LNCaP clone FGC (cell line): ENCODE measurements around the gene ELF3.
A peak's percentile ranks its signal among the peaks of the same experiment; 100 is the strongest.
"Not testable (repeated sequence)": the region's sequence is repeated elsewhere in the genome, so short reads cannot be mapped to it uniquely, and the experiment has no call there.

Experiments used
- DNase-seq: peaks from one replicate; pipeline ENCODE4 v3.0.0-alpha.2; 2011; ENCODE audit warnings: low read depth
- H3K4me3 ChIP-seq: 2 replicates; pipeline ENCODE4 v1.5.1; 2011; ENCODE audit warnings: mild to moderate bottlenecking, low read depth, low read length, control low read depth
- TF ChIP-seq, protein P1 (sequence below): IDR thresholded peaks from 2 replicates; pipeline ENCODE4 v1.5.1; 2012; ENCODE audit warnings: mild to moderate bottlenecking; ENCODE audit not compliant: control insufficient read depth, insufficient read depth; ENCODE audit errors: extremely low read depth

The ELF3 gene

DNA sequence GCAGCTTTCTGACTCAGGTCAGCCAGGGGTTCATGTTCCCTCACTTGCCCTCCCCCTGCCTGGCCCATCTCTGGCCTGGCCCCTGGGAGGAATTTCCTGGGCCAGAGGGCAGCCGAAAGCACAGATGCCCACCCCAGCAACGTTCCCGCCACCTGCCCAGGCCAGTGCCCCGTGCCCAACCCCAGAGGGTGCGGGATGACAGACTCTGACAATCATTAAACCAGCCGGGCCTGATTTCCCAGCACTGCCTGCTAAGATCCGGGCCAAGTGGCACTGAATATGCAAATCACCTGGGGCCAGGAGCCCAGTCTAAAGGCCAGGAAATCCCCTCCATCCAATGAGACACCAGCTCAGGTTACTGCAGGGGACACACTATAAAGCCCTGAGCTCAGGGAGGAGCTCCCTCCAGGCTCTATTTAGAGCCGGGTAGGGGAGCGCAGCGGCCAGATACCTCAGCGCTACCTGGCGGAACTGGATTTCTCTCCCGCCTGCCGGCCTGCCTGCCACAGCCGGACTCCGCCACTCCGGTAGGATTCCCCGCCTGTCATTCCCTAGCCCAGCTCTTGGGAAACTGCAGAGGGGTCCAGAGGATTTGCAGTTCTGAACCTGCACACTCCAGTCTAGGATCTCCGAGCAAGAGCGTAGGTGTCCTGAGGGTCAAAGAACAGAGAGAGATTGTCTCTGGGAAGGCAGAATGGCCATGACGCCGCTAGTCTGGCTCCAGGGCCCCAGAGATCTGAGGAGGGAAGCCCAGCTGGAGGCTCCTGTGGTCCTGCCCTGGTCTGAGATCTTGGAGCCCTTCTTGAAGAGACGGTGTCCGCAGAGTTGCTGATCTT, at the start of gene ELF3:
Gene ELF3, plus strand, starts transcription at position 408 of the 836 bp plus-strand sequence. CDS start 550 bp downstream, outside the sequence.
- H3K4me3 ChIP-seq, result peak within 1 kb of the TSS; percentile 97
- DNase-seq, result peak; percentile 100
- TF ChIP-seq, protein P1, sequence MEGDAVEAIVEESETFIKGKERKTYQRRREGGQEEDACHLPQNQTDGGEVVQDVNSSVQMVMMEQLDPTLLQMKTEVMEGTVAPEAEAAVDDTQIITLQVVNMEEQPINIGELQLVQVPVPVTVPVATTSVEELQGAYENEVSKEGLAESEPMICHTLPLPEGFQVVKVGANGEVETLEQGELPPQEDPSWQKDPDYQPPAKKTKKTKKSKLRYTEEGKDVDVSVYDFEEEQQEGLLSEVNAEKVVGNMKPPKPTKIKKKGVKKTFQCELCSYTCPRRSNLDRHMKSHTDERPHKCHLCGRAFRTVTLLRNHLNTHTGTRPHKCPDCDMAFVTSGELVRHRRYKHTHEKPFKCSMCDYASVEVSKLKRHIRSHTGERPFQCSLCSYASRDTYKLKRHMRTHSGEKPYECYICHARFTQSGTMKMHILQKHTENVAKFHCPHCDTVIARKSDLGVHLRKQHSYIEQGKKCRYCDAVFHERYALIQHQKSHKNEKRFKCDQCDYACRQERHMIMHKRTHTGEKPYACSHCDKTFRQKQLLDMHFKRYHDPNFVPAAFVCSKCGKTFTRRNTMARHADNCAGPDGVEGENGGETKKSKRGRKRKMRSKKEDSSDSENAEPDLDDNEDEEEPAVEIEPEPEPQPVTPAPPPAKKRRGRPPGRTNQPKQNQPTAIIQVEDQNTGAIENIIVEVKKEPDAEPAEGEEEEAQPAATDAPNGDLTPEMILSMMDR, result no peak

DNA sequence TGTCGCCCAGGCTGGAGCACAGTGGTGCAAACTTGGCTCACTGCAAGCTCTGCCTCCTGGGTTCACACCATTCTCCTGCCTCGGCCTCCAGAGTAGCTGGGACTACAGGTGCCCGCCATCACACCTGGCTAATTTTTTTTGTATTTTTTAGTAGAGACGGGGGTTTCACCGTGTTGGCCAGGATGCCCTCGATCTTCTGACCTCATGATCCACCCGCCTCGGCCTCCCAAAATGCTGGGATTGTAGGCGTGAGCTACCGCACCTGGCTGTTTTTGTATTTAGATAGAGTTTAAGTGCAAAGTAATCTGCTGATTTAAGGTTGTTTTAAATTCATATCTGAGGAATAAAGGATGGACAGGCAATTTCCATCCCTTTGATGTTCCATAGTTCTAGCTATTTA, 48.0 kb upstream of the ELF3 start:
- not testable (repeated sequence) for DNase-seq

DNA sequence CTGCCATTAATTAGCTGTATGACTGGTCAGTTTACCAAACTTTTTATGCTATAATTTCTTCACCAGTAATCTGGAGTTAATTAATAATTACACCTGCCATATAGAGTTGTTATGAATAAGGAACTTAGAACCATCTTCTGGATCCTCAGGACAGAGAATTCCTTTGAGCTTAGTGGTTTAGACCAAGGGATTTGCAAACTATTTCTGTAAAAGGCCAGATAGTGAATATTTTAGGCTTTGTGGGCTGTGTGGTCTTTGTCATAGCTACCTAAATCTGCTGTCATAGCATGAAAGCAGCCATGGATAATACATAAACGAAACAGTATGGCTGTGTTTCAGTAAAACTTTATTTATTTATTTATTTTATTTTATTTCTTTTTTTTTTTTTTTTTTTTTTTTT, 46.1 kb upstream of the ELF3 start:
- TF ChIP-seq, protein P1, result no peak
- H3K4me3 ChIP-seq, result no peak overlapping the region
- DNase-seq, result no peak

More for the DNA sequence above, 48.0 kb upstream of the ELF3 start:
- H3K4me3 ChIP-seq, result not testable (repeated sequence)

DNA sequence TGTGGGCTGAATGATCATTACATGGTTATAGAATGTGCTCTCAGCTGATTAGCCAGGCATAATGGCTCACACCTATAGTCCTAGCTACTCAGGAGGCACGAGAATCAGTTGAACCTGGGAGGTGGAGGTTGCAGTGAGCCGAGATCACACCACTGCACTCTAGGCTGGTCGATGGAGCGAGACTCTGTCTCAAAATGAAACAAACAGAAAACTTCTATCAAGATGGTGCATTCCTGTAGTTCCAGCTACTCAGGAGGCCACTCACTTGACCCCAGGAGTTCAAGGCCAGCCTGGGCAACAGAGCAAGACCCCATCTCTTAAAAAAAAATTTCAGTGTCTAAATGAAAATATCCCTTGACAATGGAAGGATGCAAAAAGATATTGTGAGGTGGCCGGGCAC, 44.2 kb upstream of the ELF3 start:
- no peak overlapping the region for H3K4me3 ChIP-seq
- TF ChIP-seq, protein P1, result no peak
- no peak for DNase-seq

DNA sequence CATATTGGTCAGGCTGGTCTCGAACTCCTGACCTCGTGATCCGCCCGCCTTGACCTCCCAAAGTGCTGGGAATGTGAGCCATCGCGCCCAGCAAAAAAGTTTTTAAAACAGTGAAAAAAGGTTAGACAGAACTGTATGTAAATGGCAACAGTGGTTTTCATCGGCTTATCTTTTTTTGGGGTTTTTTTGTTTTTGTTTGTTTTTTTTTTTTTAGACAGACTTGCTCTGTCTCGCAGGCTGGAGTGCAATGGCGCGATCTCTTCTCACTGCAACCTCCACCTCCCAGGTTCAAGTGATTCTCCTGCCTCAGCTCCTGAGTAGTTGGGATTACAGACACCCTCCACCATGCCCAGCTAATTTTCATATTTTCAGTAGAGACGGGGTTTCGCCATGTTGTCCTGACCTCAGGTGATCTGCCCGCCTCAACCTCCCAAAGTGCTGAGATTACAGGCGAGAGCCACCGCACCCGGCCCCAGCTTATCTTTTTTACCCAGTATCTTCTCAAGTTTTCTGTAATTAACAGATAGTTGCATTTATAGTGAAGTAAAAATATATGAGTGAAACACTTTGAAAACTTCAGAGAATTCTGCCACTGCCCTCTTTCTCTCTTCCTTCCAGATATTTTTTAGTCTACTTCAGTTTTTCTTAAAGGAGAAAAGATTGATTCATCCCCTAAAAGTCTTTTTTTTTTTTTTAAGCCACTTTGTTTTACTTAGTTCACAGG, 42.0 kb upstream of the ELF3 start:
- no peak for DNase-seq
- TF ChIP-seq, protein P1, result no peak
- H3K4me3 ChIP-seq, result no peak overlapping the region

DNA sequence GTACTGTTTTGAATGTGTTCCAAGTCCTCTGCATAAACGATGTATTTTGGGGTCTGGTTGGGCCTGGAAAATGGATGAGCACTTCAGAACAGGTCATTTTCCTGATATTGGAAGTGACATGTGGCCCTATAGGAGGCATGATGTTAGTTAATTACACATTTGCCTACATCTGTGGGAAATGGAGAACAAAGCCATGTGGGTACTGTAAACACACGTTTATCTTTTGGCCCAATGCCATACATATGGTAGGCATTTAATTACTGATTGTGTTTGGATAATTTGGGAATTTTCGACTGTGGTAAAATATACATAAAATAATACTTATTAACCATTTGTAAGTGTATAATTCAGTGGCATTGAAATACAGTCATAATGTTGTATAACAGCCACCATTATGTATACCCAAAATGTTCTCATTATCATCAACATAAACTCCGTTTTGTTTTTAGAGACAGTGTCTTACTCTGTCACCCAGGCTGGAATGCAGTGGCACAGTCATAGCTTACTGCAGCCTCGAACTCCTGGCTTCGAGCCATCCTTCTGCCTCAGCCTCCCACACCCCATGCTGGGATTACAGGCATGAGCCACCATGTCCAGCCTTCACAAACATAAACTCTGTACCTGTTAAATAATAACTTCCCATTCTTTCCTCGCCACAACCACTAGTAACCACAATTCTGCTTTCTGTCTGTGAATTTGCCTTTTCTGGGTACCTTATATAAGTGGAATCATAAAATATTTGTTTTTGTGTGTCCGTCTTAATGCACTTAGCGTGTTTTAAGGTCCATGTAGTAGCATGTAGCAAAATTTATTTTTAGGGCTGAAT, 39.8 kb upstream of the ELF3 start:
- TF ChIP-seq, protein P1, result no peak
- DNase-seq, result no peak
- no peak overlapping the region for H3K4me3 ChIP-seq
